H9 (cell line): ENCODE measurements around the gene DIP2C. TPM values are rescaled to one million over a fixed set of nuclear protein-coding genes. Genes with fewer than 3 reads are reported as not detected.
A peak's percentile ranks its signal among the peaks of the same experiment; 100 is the strongest.

Experiments used
- DNase-seq: peaks from one replicate; pipeline ENCODE4 v3.0.0-alpha.2; 2017
- H2AFZ ChIP-seq: one replicate; pipeline ENCODE4 v1.6.1; 2013; ENCODE audit warnings: mild to moderate bottlenecking, low read length, control low read depth, moderate library complexity
- H2AK5ac ChIP-seq: 2 replicates; pipeline ENCODE4 v1.6.1; 2013; ENCODE audit warnings: low read length, control low read depth, mixed read lengths; ENCODE audit not compliant: insufficient read length
- H2BK120ac ChIP-seq: one replicate; pipeline ENCODE4 v1.6.1; 2013; ENCODE audit warnings: low read depth, mild to moderate bottlenecking, low read length, control low read depth, inconsistent platforms; ENCODE audit not compliant: poor library complexity, severe bottlenecking
- H2BK12ac ChIP-seq: 2 replicates; pipeline ENCODE4 v1.6.1; 2013; ENCODE audit warnings: low read length, control low read depth, mixed read lengths, low read depth; ENCODE audit not compliant: insufficient read length
- H2BK15ac ChIP-seq: 2 replicates; pipeline ENCODE4 v1.6.1; 2013; ENCODE audit warnings: low read depth, low read length, control low read depth
- H2BK20ac ChIP-seq: one replicate; pipeline ENCODE4 v1.6.1; 2013; ENCODE audit warnings: low read depth, mild to moderate bottlenecking, low read length, control low read depth, inconsistent platforms; ENCODE audit not compliant: poor library complexity, severe bottlenecking
- H2BK5ac ChIP-seq: 2 replicates; pipeline ENCODE4 v1.6.1; 2013; ENCODE audit warnings: low read length, control low read depth, mixed read lengths; ENCODE audit not compliant: insufficient read length
- H3K14ac ChIP-seq: 2 replicates; pipeline ENCODE4 v1.6.1; 2013; ENCODE audit warnings: low read length, control low read depth; ENCODE audit not compliant: insufficient read depth
- H3K18ac ChIP-seq: 2 replicates; pipeline ENCODE4 v1.6.1; 2013; ENCODE audit warnings: low read depth, mild to moderate bottlenecking, mixed read lengths, low read length, control low read depth; ENCODE audit not compliant: insufficient read length
- H3K23ac ChIP-seq: 2 replicates; pipeline ENCODE4 v1.6.1; 2013; ENCODE audit warnings: low read length, control low read depth, mixed read lengths, low read depth; ENCODE audit not compliant: insufficient read length
- H3K23me2 ChIP-seq: 2 replicates; pipeline ENCODE4 v1.6.1; 2013; ENCODE audit warnings: low read depth, mild to moderate bottlenecking, mixed read lengths, low read length, control low read depth; ENCODE audit not compliant: insufficient read length, poor library complexity, severe bottlenecking
- H3K27ac ChIP-seq: 2 replicates; pipeline ENCODE4 v1.5.1; 2013; ENCODE audit warnings: low read length, control low read depth, mixed read lengths, low read depth; ENCODE audit not compliant: insufficient read length
- H3K27me3 ChIP-seq: 2 replicates; pipeline ENCODE4 v1.6.1; 2013; ENCODE audit warnings: low read length, control low read depth, inconsistent platforms; ENCODE audit not compliant: insufficient read depth
- H3K4ac ChIP-seq: 2 replicates; pipeline ENCODE4 v1.6.1; 2013; ENCODE audit warnings: low read depth, mild to moderate bottlenecking, control low read depth, inconsistent platforms, low read length, moderate library complexity
- H3K4me1 ChIP-seq: 2 replicates; pipeline ENCODE4 v1.6.1; 2013; ENCODE audit warnings: low read length, control low read depth, inconsistent platforms; ENCODE audit not compliant: insufficient read depth
- H3K4me2 ChIP-seq: 2 replicates; pipeline ENCODE4 v1.6.1; 2013; ENCODE audit warnings: low read length, control low read depth, mixed read lengths; ENCODE audit not compliant: insufficient read length, insufficient read depth
- H3K56ac ChIP-seq: 2 replicates; pipeline ENCODE4 v1.6.1; 2013; ENCODE audit warnings: low read depth, mild to moderate bottlenecking, mixed read lengths, low read length, control low read depth; ENCODE audit not compliant: insufficient read length
- H3K79me1 ChIP-seq: 2 replicates; pipeline ENCODE4 v1.6.1; 2013; ENCODE audit warnings: low read depth, mild to moderate bottlenecking, moderate library complexity, low read length, control low read depth, inconsistent platforms; ENCODE audit not compliant: insufficient read depth, poor library complexity, severe bottlenecking
- H3K79me2 ChIP-seq: 2 replicates; pipeline ENCODE4 v1.6.1; 2013; ENCODE audit warnings: low read length, control low read depth, inconsistent platforms; ENCODE audit not compliant: insufficient read depth
- H3K9ac ChIP-seq: 2 replicates; pipeline ENCODE4 v1.6.1; 2013; ENCODE audit warnings: low read length, control low read depth, mixed read lengths; ENCODE audit not compliant: insufficient read length; ENCODE audit errors: extremely low read depth
- H3K9me3 ChIP-seq: one replicate; pipeline ENCODE4 v1.6.1; 2013; ENCODE audit warnings: low read depth, low read length, inconsistent platforms; ENCODE audit not compliant: control insufficient read depth
- H3T11ph ChIP-seq: one replicate; pipeline ENCODE4 v1.6.1; 2013; ENCODE audit warnings: mild to moderate bottlenecking, low read length, control low read depth, inconsistent platforms
- H4K20me1 ChIP-seq: one replicate; pipeline ENCODE4 v1.6.1; 2013; ENCODE audit not compliant: control insufficient read depth, insufficient read length, insufficient read depth
- H4K5ac ChIP-seq: 2 replicates; pipeline ENCODE4 v1.6.1; 2013; ENCODE audit warnings: low read depth, mild to moderate bottlenecking, mixed read lengths, low read length, control low read depth; ENCODE audit not compliant: insufficient read length
- H4K8ac ChIP-seq: replicated peaks from 2 replicates; pipeline ENCODE4 v1.6.1; 2013; ENCODE audit warnings: low read length, control low read depth, mixed read lengths, low read depth; ENCODE audit not compliant: insufficient read length
- H4K91ac ChIP-seq: 2 replicates; pipeline ENCODE4 v1.6.1; 2013; ENCODE audit warnings: low read depth, mild to moderate bottlenecking, moderate library complexity, mixed read lengths, low read length, control low read depth; ENCODE audit not compliant: insufficient read length
- H3K27ac Mint-ChIP-seq, 3 experiments: 2 replicates in 2 of 3; 3 replicates in 1 of 3; pipeline ENCODE4 v1.8.0; 2020 to 2021; ENCODE audit warnings: mixed read lengths in 3 of 3, mild to moderate bottlenecking in 1 of 3, moderate library complexity in 1 of 3
- H3K27me3 Mint-ChIP-seq: 2 replicates; pipeline ENCODE4 v1.8.0; 2021; ENCODE audit warnings: low read depth, mild to moderate bottlenecking, moderate library complexity, mixed read lengths
- H3K36me3 Mint-ChIP-seq, 3 experiments: 2 replicates in 2 of 3; 3 replicates in 1 of 3; pipeline ENCODE4 v1.8.0; 2020 to 2021; ENCODE audit warnings: low read depth in 3 of 3, mixed read lengths in 3 of 3; ENCODE audit not compliant: insufficient read depth in 1 of 3
- H3K4me1 Mint-ChIP-seq, 2 experiments: 2 replicates each; pipeline ENCODE4 v1.8.0; 2020; ENCODE audit warnings: mixed read lengths in 2 of 2
- H3K4me3 Mint-ChIP-seq, 2 experiments: 2 replicates in 1 of 2; 3 replicates in 1 of 2; pipeline ENCODE4 v1.8.0; 2020 to 2021; ENCODE audit warnings: mild to moderate bottlenecking in 2 of 2, mixed read lengths in 2 of 2, moderate library complexity in 1 of 2
- H3K9me3 Mint-ChIP-seq, 2 experiments: 2 replicates in 1 of 2; 3 replicates in 1 of 2; pipeline ENCODE4 v1.8.0; 2020; ENCODE audit warnings: mild to moderate bottlenecking in 2 of 2, mixed read lengths in 2 of 2, moderate library complexity in 1 of 2
- WGBS: extraction: QIAGEN DNeasy Blood & Tissue Kit; methylation state at CpG from one replicate; pipeline ENCODE4 v1.1.7; 2013; ENCODE audit warnings: missing lambda C conversion rate, low lambda C conversion rate, mixed read lengths; ENCODE audit not compliant: insufficient read length; ENCODE audit errors: extremely low coverage; 5-methylcytosine and 5-hydroxymethylcytosine counted together
- total RNA-seq: library from RNA; stranded (reverse); gene quantifications from 2 replicates; pipeline ENCODE4 v1.2.1, GENCODE V29; 2021
- TF ChIP-seq, protein P1 (sequence below): fragments of 200-600 bp; sonication (generic); conservative IDR thresholded peaks from 3 replicates; pipeline ENCODE4 v1.8.0; 2021; ENCODE audit warnings: antibody characterized with exemption, mild to moderate bottlenecking

The DIP2C gene
- total RNA-seq, 1 experiment from 2014 or later = 7.9 TPM

- Histone ChIP-seq H2BK15ac (no peak overlapping the region), H3K23ac (no peak overlapping the region), H4K8ac (no peak overlapping the region), H2BK5ac (no peak overlapping the region), H3K4me1 (no peaks in the 10 kb centered on the region), H4K91ac (no peak overlapping the region), H3K9ac (no peak overlapping the region), H3K27me3 (no peaks in the 10 kb centered on the region), H3K14ac (no peak overlapping the region; the same call in 1 of the 2 replicates), H3K9me3 (no peaks in the 10 kb centered on the region), H2AFZ (no peak overlapping the region), H2BK12ac (no peak overlapping the region), H3K56ac (no peak overlapping the region), H3T11ph (no peak overlapping the region), H3K23me2 (no peaks in the 10 kb centered on the region), H3K4ac (no peak overlapping the region), H3K27ac (no peak overlapping the region), H3K18ac (no peak overlapping the region), H3K4me2 (no peak overlapping the region), H2AK5ac (no peak overlapping the region), H4K5ac (no peak overlapping the region), H2BK120ac (no peak overlapping the region), H4K20me1 (no peaks in the 10 kb centered on the region), H3K79me2 (no peaks in the 10 kb centered on the region), H3K79me1 (no peaks in the 10 kb centered on the region), H2BK20ac (no peak overlapping the region)
- no peaks in the 10 kb centered on the region for H3K27me3 Mint-ChIP-seq
- 0 out of 5 replicates have a peak, but pooled peaks cover 0 to 2% of the 10 kb centered on the region in 2 experiments for H3K9me3 Mint-ChIP-seq
- TF ChIP-seq, protein P1, sequence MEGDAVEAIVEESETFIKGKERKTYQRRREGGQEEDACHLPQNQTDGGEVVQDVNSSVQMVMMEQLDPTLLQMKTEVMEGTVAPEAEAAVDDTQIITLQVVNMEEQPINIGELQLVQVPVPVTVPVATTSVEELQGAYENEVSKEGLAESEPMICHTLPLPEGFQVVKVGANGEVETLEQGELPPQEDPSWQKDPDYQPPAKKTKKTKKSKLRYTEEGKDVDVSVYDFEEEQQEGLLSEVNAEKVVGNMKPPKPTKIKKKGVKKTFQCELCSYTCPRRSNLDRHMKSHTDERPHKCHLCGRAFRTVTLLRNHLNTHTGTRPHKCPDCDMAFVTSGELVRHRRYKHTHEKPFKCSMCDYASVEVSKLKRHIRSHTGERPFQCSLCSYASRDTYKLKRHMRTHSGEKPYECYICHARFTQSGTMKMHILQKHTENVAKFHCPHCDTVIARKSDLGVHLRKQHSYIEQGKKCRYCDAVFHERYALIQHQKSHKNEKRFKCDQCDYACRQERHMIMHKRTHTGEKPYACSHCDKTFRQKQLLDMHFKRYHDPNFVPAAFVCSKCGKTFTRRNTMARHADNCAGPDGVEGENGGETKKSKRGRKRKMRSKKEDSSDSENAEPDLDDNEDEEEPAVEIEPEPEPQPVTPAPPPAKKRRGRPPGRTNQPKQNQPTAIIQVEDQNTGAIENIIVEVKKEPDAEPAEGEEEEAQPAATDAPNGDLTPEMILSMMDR = no peak
- no peaks in the 10 kb centered on the region for H3K4me1 Mint-ChIP-seq
- peak overlapping the region in 2 of 3 experiments; percentile 15 to 67; a peak in 3 of 7 replicates for H3K27ac Mint-ChIP-seq
- H3K4me3 Mint-ChIP-seq = no peak overlapping the region
- no peak for DNase-seq
- WGBS = no CpG with 5 or more reads among the region's 31 CpGs
- H3K36me3 Mint-ChIP-seq = peaks cover 8 to 31% (median 21%) of the 10 kb centered on the region in 3 experiments; a peak in 6 of 7 replicates
These were observed 303.7 kb downstream of the DIP2C start for GRCh38 chr10:385571-386300.
